ENCODE measurements around the gene TMEM186.

GRCh38 chr16:8782673-8783072 lies 14.8 kb downstream of the TMEM186 start:
- TF ChIP-seq CTCF (conservative IDR thresholded peaks at IDR 0.05; ENCODE audit: low read depth, low read length) (no peak), POLR2A (IDR thresholded peaks at IDR 0.05; ENCODE audit: low read depth, low read length) (no peak), RCOR1 (IDR thresholded peaks at IDR 0.05; ENCODE audit: insufficient replicate concordance, low read length) (no peak), RAD21 (IDR thresholded peaks at IDR 0.05; ENCODE audit: low read length) (no peak), RFX5 (IDR thresholded peaks at IDR 0.05; ENCODE audit: low read depth, low read length) (no peak), FOS (IDR thresholded peaks at IDR 0.05; ENCODE audit: low read depth, low read length) (no peak), NFE2L2 (IDR thresholded peaks at IDR 0.05; ENCODE audit: low read depth, low read length) (no peak), CEBPB (IDR thresholded peaks at IDR 0.05; ENCODE audit: low read depth, low read length) (no peak), MXI1 (IDR thresholded peaks at IDR 0.05; ENCODE audit: borderline replicate concordance, low read depth, low read length) (no peak), MAFK (IDR thresholded peaks at IDR 0.05; ENCODE audit: low read depth, low read length) (0 out of 2 replicates have a peak, but pooled peaks have one; percentile 14), SMC3 (IDR thresholded peaks at IDR 0.05; ENCODE audit: low read depth, low read length) (no peak), MAZ (IDR thresholded peaks at IDR 0.05; ENCODE audit: borderline replicate concordance, low read depth, low read length) (no peak), CHD1 (IDR thresholded peaks at IDR 0.05; ENCODE audit: low read depth, low read length) (no peak), BHLHE40 (IDR thresholded peaks at IDR 0.05; ENCODE audit: low read depth, low read length) (no peak)
